ENCODE measurements around the gene JAK1.

JAK1 gene

GRCh38 chr1:64917907-64918306 is 48.4 kb downstream of the JAK1 start:
- no peak for DNase-seq

- DNase-seq, result no peak
Observed at GRCh38 chr1:64917328-64917861, 49.0 kb downstream of the JAK1 start.

GRCh38 chr1:64915381-64916274 is 50.7 kb downstream of the JAK1 start:
- no peak for DNase-seq

GRCh38 chr1:64913361-64914015 is 52.9 kb downstream of the JAK1 start:
- no peak for DNase-seq

GRCh38 chr1:64912191-64912590 is 54.2 kb downstream of the JAK1 start:
- DNase-seq, result no peak

GRCh38 chr1:64911326-64911725 is 55.0 kb downstream of the JAK1 start:
- DNase-seq, result no peak

- no peak for DNase-seq
Observed at GRCh38 chr1:64909031-64909430, 57.3 kb downstream of the JAK1 start.

- DNase-seq, result no peak
Observed at GRCh38 chr1:64908575-64908974, 57.8 kb downstream of the JAK1 start.

- no peak for DNase-seq
Observed at GRCh38 chr1:64906447-64906846, 59.9 kb downstream of the JAK1 start.

GRCh38 chr1:64903593-64903992 is 62.8 kb downstream of the JAK1 start:
- DNase-seq, result no peak

GRCh38 chr1:64901663-64902062 is 64.7 kb downstream of the JAK1 start:
- DNase-seq, result no peak

GRCh38 chr1:64900916-64901315 is 65.4 kb downstream of the JAK1 start:
- no peak for DNase-seq

GRCh38 chr1:64898107-64898861 is 68.1 kb downstream of the JAK1 start:
- no peak for DNase-seq

- no peak for DNase-seq
Observed at GRCh38 chr1:64896551-64896950, 69.8 kb downstream of the JAK1 start.

- DNase-seq, result no peak
Observed at GRCh38 chr1:64895500-64895899, 70.8 kb downstream of the JAK1 start.

- DNase-seq, result no peak
Observed at GRCh38 chr1:64894438-64895196, 71.7 kb downstream of the JAK1 start.

GRCh38 chr1:64893921-64894320 is 72.4 kb downstream of the JAK1 start:
- no peak for DNase-seq

- DNase-seq, result no peak
Observed at GRCh38 chr1:64892576-64893573, 73.5 kb downstream of the JAK1 start.

- DNase-seq, result no peak
Observed at GRCh38 chr1:64891448-64891825, 74.9 kb downstream of the JAK1 start.

GRCh38 chr1:64890699-64891447 is 75.5 kb downstream of the JAK1 start:
- no peak for DNase-seq

All from NCI-H1105 (cell line).